Activated naive CD8-positive, alpha-beta T cell treated with anti-CD3 and anti-CD28 coated beads, Interleukin-2, amount 50 U/mL, for 24 hours (primary cell): Measurements from ENCODE around the gene GPALPP1.

Source experiments
- ATAC-seq: fragments of 150-1000 bp; cut with Tn5 transposase; one replicate; pipeline ENCODE4 v1.10.0; 2021
- DNase-seq: peaks from one replicate; pipeline ENCODE4 v3.0.0; 2021
- H3K27ac Mint-ChIP-seq: one replicate; pipeline ENCODE4 v1.8.0; 2021; ENCODE audit warnings: mild to moderate bottlenecking, mixed read lengths
- H3K27me3 Mint-ChIP-seq: one replicate; pipeline ENCODE4 v1.8.0; 2021; ENCODE audit warnings: mixed read lengths
- H3K36me3 Mint-ChIP-seq: one replicate; pipeline ENCODE4 v1.8.0; 2021; ENCODE audit warnings: low read depth, mixed read lengths
- H3K4me1 Mint-ChIP-seq: one replicate; pipeline ENCODE4 v1.8.0; 2021; ENCODE audit warnings: mixed read lengths
- H3K4me3 Mint-ChIP-seq: one replicate; pipeline ENCODE4 v1.8.0; 2021; ENCODE audit warnings: mild to moderate bottlenecking, moderate library complexity, mixed read lengths
- H3K9me3 Mint-ChIP-seq: one replicate; pipeline ENCODE4 v1.8.0; 2021; ENCODE audit warnings: mixed read lengths

GPALPP1 gene

DNA sequence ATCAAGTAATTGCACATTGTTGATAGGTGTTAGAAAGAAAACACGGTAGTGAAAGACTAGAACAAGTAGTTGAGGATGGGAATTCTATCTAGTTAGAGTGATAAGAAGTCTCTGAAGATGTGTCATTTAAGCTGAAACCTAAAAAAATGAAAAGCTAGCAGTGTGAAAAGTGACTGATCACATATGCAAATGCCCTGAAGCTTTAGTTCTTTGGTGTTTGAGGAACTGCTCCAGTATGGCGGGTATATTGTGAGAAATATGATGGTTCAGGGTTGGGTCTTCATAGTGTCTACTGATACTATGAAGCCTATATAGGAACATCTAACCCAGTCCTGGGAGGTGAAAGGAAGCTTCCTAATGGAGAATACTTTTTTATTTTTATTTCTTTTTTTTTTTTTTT is 45.0 kb downstream of the GPALPP1 start:
- H3K36me3 Mint-ChIP-seq, result peaks cover 21% of the 10 kb centered on the region
- DNase-seq, result no peak
- H3K4me3 Mint-ChIP-seq, result no peak overlapping the region
- H3K9me3 Mint-ChIP-seq, result no peaks in the 10 kb centered on the region
- no peaks in the 10 kb centered on the region for H3K27me3 Mint-ChIP-seq
- no peak for ATAC-seq
- H3K4me1 Mint-ChIP-seq, result no peaks in the 10 kb centered on the region
- H3K27ac Mint-ChIP-seq, result no peak overlapping the region

GRCh38 chr13:45036206-45036605 is 46.9 kb downstream of the GPALPP1 start:
- Mint-ChIP-seq H3K4me1 (peaks cover 2% of the 10 kb centered on the region), H3K27me3 (no peaks in the 10 kb centered on the region), H3K4me3 (no peak overlapping the region), H3K27ac (no peak overlapping the region), H3K9me3 (no peaks in the 10 kb centered on the region), H3K36me3 (peaks cover 21% of the 10 kb centered on the region)
- ATAC-seq (no peak), DNase-seq (no peak)

DNA sequence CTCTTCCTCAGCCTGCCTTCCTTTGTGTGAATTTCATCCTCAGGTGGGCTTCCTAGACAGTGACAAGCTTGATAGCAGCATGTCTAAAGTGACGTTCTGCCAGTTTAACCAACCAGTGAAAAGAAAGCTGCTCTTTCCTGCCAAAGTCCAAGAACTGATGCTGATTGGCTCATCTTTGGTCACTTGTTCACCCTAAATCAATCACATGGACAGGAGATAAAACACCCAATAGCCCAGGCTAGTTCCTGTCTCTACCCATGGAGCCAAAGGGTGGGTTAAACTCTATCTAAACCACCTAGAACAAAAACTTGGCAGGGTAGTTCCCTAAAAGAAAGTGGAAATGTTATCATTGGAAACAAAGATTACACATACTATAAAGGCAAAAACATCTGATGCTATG is 50.8 kb downstream of the GPALPP1 start:
- no peak for DNase-seq
- ATAC-seq, result no peak
- Mint-ChIP-seq H3K36me3 (peaks cover 6% of the 10 kb centered on the region), H3K27ac (no peak overlapping the region), H3K4me3 (no peak overlapping the region), H3K4me1 (peaks cover 2% of the 10 kb centered on the region), H3K27me3 (peaks cover 8% of the 10 kb centered on the region), H3K9me3 (no peaks in the 10 kb centered on the region)

DNA sequence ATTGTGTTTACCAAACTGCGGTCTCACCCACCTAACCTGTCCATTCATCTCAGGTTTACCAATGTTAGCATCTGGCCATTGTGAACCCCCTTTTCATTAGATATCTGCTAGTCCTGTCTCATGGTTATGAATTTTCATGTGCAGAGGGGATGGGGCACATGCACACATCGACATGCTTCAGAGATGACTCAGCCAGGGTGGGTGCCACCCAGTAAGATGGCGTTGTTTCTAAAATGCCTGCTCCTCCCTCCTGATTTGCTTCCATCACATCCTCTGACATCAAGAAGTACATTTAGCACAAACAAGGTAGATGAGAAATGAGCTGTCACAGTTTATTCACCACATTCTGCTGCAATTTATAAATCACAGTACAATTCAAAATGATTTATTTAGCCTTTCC is 51.3 kb downstream of the GPALPP1 start:
- ATAC-seq (peak; percentile 46), DNase-seq (no peak)
- Mint-ChIP-seq H3K9me3 (no peaks in the 10 kb centered on the region), H3K27ac (no peak overlapping the region), H3K27me3 (peaks cover 8% of the 10 kb centered on the region), H3K4me1 (peaks cover 2% of the 10 kb centered on the region), H3K36me3 (peaks cover 2% of the 10 kb centered on the region), H3K4me3 (no peak overlapping the region)

- Mint-ChIP-seq H3K4me1 (peaks cover 9% of the 10 kb centered on the region), H3K4me3 (no peak overlapping the region), H3K9me3 (no peaks in the 10 kb centered on the region), H3K27ac (no peak overlapping the region), H3K27me3 (peaks cover 19% of the 10 kb centered on the region), H3K36me3 (peaks cover 2% of the 10 kb centered on the region)
- ATAC-seq (no peak), DNase-seq (no peak)
Measured at GRCh38 chr13:45042539-45042938, 53.2 kb downstream of the GPALPP1 start.

GRCh38 chr13:45046445-45046844 is 57.1 kb downstream of the GPALPP1 start:
- Mint-ChIP-seq H3K27me3 (peaks cover 36% of the 10 kb centered on the region), H3K4me1 (peaks cover 24% of the 10 kb centered on the region), H3K4me3 (peak overlapping the region; percentile 67), H3K9me3 (no peaks in the 10 kb centered on the region), H3K27ac (no peak overlapping the region), H3K36me3 (no peaks in the 10 kb centered on the region)
- no peak for ATAC-seq
- no peak for DNase-seq

- Mint-ChIP-seq H3K36me3 (no peaks in the 10 kb centered on the region), H3K9me3 (no peaks in the 10 kb centered on the region), H3K27ac (no peak overlapping the region), H3K4me1 (peaks cover 24% of the 10 kb centered on the region), H3K27me3 (peaks cover 45% of the 10 kb centered on the region), H3K4me3 (peak overlapping the region; percentile 67)
- DNase-seq (peak; percentile 79), ATAC-seq (peak; percentile 89)
Measured at GRCh38 chr13:45047394-45048310, 58.3 kb downstream of the GPALPP1 start.

DNA sequence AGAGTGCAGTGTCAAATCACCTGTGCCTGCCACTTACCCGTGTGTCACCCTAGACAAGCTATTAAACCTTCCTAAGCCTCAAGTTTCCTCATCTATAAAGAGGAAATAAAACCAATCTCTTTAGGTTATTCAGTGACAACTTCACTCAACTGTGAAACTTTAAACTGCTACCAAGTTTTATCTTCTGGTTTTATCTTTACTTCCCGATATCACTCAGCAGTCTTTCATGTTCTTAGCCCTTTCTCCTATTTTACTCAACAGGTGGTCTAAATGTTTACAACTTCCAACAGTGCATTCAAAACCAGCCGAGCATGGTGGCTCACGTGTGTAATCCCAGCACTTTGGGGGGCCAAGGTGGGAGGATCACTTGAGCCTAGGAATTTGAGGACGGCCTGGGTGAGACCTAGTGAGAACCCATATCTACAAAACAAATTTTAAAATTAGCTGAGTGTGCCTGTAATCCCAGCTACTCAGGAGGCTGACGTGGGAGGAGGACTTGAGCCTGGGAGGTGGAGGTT is 59.6 kb downstream of the GPALPP1 start:
- ATAC-seq (peak; percentile 53), DNase-seq (no peak)
- Mint-ChIP-seq H3K9me3 (no peaks in the 10 kb centered on the region), H3K36me3 (no peaks in the 10 kb centered on the region), H3K4me3 (no peak overlapping the region), H3K27ac (no peak overlapping the region), H3K27me3 (peaks cover 52% of the 10 kb centered on the region), H3K4me1 (peaks cover 24% of the 10 kb centered on the region)

GRCh38 chr13:45049478-45049877 is 60.1 kb downstream of the GPALPP1 start:
- Mint-ChIP-seq H3K27ac (no peak overlapping the region), H3K27me3 (peaks cover 49% of the 10 kb centered on the region), H3K4me3 (no peak overlapping the region), H3K9me3 (no peaks in the 10 kb centered on the region), H3K4me1 (peaks cover 27% of the 10 kb centered on the region), H3K36me3 (no peaks in the 10 kb centered on the region)
- ATAC-seq (no peak), DNase-seq (no peak)

DNA sequence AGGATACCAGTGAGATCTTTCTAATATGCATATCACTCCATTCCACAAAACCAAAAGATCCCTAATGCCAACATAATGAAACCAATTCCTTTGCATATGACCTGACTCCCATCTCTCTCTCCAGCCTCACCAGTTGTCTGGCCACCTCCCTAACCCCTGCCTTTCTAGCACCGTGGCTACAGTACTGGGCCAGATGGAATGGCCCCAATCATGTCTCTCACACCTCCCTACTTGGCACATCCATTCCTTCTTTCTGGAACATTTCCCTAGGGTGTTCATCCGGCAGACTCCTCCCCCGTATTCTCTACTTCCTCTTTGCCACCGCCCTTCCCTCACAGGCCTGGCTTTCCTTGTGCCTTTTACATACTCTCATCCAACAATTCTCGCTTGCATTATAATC is 62.0 kb downstream of the GPALPP1 start:
- H3K4me1 Mint-ChIP-seq, result peaks cover 43% of the 10 kb centered on the region
- H3K27ac Mint-ChIP-seq, result no peak overlapping the region
- no peaks in the 10 kb centered on the region for H3K36me3 Mint-ChIP-seq
- peaks cover 45% of the 10 kb centered on the region for H3K27me3 Mint-ChIP-seq
- H3K4me3 Mint-ChIP-seq, result no peak overlapping the region
- no peaks in the 10 kb centered on the region for H3K9me3 Mint-ChIP-seq
- no peak for DNase-seq
- no peak for ATAC-seq

DNA sequence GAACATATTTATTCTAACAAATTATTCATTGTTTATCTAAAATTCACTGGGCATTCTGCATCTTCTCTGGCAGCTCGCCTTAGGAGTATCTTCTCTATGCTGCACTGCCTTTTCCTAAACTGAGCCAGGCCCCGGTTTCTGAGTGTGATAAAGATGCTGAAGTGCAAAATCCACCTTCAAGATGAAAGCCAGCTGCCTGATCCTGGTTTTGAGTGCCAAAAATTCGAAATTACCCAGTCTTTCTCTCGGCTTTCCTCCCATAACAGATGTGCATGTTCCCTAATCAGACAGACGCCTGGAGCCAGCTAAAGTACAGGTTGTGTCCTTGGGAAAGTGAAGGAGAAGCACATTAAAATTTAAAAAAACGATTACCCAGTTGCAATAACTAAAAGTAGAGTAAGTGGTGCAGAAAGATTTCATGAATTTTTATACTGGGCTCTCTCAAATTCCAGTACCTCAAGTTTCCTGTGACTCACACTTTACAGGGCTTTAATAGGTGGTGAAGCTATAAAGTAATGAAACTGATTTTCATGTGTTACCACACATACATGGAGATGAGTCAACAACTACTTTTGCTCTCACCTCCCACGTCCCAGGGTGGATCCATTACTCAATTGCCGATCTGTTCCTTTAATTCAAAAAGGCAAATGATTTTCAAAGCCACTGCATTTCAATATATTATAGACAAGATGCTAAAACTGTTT is 66.0 kb downstream of the GPALPP1 start:
- H3K36me3 Mint-ChIP-seq, result no peaks in the 10 kb centered on the region
- peaks cover 43% of the 10 kb centered on the region for H3K4me1 Mint-ChIP-seq
- peak; percentile 99 for ATAC-seq
- peak overlapping the region; percentile 53 for H3K27ac Mint-ChIP-seq
- H3K9me3 Mint-ChIP-seq, result no peaks in the 10 kb centered on the region
- peak overlapping the region; percentile 39 for H3K4me3 Mint-ChIP-seq
- H3K27me3 Mint-ChIP-seq, result peaks cover 42% of the 10 kb centered on the region
- peak; percentile 59 for DNase-seq

GRCh38 chr13:45055902-45056648 is 66.7 kb downstream of the GPALPP1 start:
- Mint-ChIP-seq H3K4me3 (peak overlapping the region; percentile 39), H3K27me3 (peaks cover 41% of the 10 kb centered on the region), H3K36me3 (no peaks in the 10 kb centered on the region), H3K27ac (peak overlapping the region; percentile 53), H3K4me1 (peaks cover 43% of the 10 kb centered on the region), H3K9me3 (no peaks in the 10 kb centered on the region)
- ATAC-seq (peak; percentile 53), DNase-seq (peak; percentile 44)

- Mint-ChIP-seq H3K9me3 (no peaks in the 10 kb centered on the region), H3K36me3 (no peaks in the 10 kb centered on the region), H3K4me1 (peaks cover 36% of the 10 kb centered on the region), H3K27ac (no peak overlapping the region), H3K4me3 (no peak overlapping the region), H3K27me3 (peaks cover 27% of the 10 kb centered on the region)
- DNase-seq (no peak), ATAC-seq (no peak)
Measured at GRCh38 chr13:45060062-45060461, 70.7 kb downstream of the GPALPP1 start.

GRCh38 chr13:45063261-45063860 is 74.0 kb downstream of the GPALPP1 start:
- H3K36me3 Mint-ChIP-seq, result no peaks in the 10 kb centered on the region
- ATAC-seq, result no peak
- H3K4me1 Mint-ChIP-seq, result peaks cover 11% of the 10 kb centered on the region
- DNase-seq, result no peak
- H3K27ac Mint-ChIP-seq, result no peak overlapping the region
- H3K27me3 Mint-ChIP-seq, result peaks cover 28% of the 10 kb centered on the region
- H3K4me3 Mint-ChIP-seq, result no peak overlapping the region
- H3K9me3 Mint-ChIP-seq, result no peaks in the 10 kb centered on the region
